Measurements from ENCODE around the gene C3orf80. TPM values are rescaled to one million over a fixed set of nuclear protein-coding genes. Genes with fewer than 3 reads are reported as not detected.

The C3orf80 gene
- polyA plus RNA-seq, 1 of the 3 experiments (the other 2 are of a cell fraction) = not detected

DNA sequence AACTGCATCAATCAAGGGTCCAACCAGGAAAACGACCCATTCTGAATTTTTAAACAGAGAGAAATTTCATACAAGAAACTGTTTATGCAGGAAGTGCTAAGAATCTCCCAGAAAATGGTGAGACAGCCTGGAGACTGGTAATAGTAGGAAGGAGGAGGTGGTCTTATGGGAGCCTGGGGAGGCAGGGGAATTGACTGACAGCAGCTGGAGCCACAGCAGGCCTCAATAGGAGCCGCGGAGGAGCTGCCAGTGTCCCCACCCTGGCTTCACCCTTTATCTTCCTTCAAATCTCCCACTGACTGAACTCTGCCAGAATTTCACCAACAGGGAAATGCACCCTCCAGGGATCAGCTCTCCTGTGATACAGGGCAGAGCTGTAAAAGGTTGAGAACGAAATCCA lies 7.5 kb upstream of the C3orf80 start:
- TF ChIP-seq GATA2 (CRISPR knock-in tag; IDR thresholded peaks at IDR 0.05) = no peak
- no peak for TF ChIP-seq NRF1 (IDR thresholded peaks at IDR 0.05; ENCODE audit: low read depth, low read length)
- no peak for TF ChIP-seq ELF1 (IDR thresholded peaks at IDR 0.05)
- TF ChIP-seq RCOR1 (IDR thresholded peaks at IDR 0.05; ENCODE audit: low read length) = no peak
- TF ChIP-seq, protein P1, sequence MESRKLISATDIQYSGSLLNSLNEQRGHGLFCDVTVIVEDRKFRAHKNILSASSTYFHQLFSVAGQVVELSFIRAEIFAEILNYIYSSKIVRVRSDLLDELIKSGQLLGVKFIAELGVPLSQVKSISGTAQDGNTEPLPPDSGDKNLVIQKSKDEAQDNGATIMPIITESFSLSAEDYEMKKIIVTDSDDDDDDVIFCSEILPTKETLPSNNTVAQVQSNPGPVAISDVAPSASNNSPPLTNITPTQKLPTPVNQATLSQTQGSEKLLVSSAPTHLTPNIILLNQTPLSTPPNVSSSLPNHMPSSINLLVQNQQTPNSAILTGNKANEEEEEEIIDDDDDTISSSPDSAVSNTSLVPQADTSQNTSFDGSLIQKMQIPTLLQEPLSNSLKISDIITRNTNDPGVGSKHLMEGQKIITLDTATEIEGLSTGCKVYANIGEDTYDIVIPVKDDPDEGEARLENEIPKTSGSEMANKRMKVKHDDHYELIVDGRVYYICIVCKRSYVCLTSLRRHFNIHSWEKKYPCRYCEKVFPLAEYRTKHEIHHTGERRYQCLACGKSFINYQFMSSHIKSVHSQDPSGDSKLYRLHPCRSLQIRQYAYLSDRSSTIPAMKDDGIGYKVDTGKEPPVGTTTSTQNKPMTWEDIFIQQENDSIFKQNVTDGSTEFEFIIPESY (IDR thresholded peaks at IDR 0.05; ENCODE audit: borderline replicate concordance, low read depth) = no peak
- no peak for TF ChIP-seq FOXJ3 (CRISPR knock-in tag; IDR thresholded peaks at IDR 0.05)
- no peak for TF ChIP-seq YY1 (IDR thresholded peaks at IDR 0.05; ENCODE audit: low read depth)
- H2AFZ ChIP-seq (ENCODE audit: low read depth) = no peak overlapping the region
- H3K27ac ChIP-seq (ENCODE audit: low read depth in 2 of 2, low read length in 1 of 2) = no peak overlapping the region
- H3K27me3 ChIP-seq (ENCODE audit: insufficient read depth) = no peaks in the 10 kb centered on the region; the same call in 1 of the 2 replicates
- H3K79me2 ChIP-seq (ENCODE audit: insufficient read depth) = no peaks in the 10 kb centered on the region
- no peaks in the 10 kb centered on the region for H4K20me1 ChIP-seq (ENCODE audit: insufficient read depth)
- H3K9me3 ChIP-seq = no peaks in the 10 kb centered on the region
- H3K9me2 ChIP-seq = no peaks in the 10 kb centered on the region
- H3K4me2 ChIP-seq = no peak overlapping the region
- H3K9ac ChIP-seq = no peak overlapping the region
- H3K36me3 ChIP-seq (replicated peaks in 1 of 2; ENCODE audit: control insufficient read depth in 1 of 2, insufficient read depth in 2 of 2, low read length in 1 of 2) = no peaks in the 10 kb centered on the region
- H3F3A ChIP-seq (replicated peaks; ENCODE audit: insufficient read depth) = no peaks in the 10 kb centered on the region
- DNase-seq = peak; percentile 12
- CTCF ChIA-PET = no interaction called here
- POLR2A ChIA-PET = no interaction called here
- WGBS (ENCODE audit: low lambda C conversion rate) = 80% methylated on average over 4 of the region's 4 CpGs
- H3K4me1 ChIP-seq (ENCODE audit: control insufficient read depth in 1 of 2, insufficient read depth in 2 of 2, low read depth in 1 of 2, low read length in 1 of 2) = no peaks in the 10 kb centered on the region; a peak in 1 of 4 replicates
- H3K4me3 ChIP-seq (ENCODE audit: low read depth in 2 of 2, low read length in 1 of 2) = no peak overlapping the region

DNA sequence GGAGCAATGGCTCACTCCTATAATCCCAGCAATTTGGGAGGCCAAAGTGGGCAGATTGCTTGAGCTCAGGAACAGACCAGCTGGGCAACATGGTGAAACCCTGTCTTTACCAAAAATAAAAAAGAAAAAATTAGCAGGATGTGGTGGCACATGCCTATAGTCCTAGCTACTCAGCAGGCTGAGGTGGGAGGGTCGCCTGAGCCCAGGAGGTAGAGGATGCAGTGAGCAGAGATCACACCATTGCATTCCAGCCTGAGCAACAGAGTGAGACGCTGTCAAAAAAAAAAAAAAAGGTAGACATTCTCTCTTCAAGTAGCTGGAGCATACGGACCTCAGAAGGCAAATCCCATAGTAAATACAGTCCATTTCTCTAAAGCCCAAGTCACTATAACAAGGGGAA lies 7.1 kb upstream of the C3orf80 start:
- no peaks in the 10 kb centered on the region; a peak in 1 of 4 replicates for H3K4me1 ChIP-seq (ENCODE audit: control insufficient read depth in 1 of 2, insufficient read depth in 2 of 2, low read depth in 1 of 2, low read length in 1 of 2)
- H3K36me3 ChIP-seq (replicated peaks in 1 of 2; ENCODE audit: control insufficient read depth in 1 of 2, insufficient read depth in 2 of 2, low read length in 1 of 2) = no peaks in the 10 kb centered on the region
- H3K27me3 ChIP-seq (ENCODE audit: insufficient read depth) = no peaks in the 10 kb centered on the region; the same call in 1 of the 2 replicates
- no peak overlapping the region for H3K9ac ChIP-seq
- H4K20me1 ChIP-seq (ENCODE audit: insufficient read depth) = no peaks in the 10 kb centered on the region
- no peak overlapping the region for H3K4me3 ChIP-seq (ENCODE audit: low read depth in 2 of 2, low read length in 1 of 2)
- H3K9me2 ChIP-seq = no peaks in the 10 kb centered on the region
- H3K4me2 ChIP-seq = no peak overlapping the region
- no peaks in the 10 kb centered on the region for H3F3A ChIP-seq (replicated peaks; ENCODE audit: insufficient read depth)
- H3K9me3 ChIP-seq = no peaks in the 10 kb centered on the region
- H3K79me2 ChIP-seq (ENCODE audit: insufficient read depth) = no peaks in the 10 kb centered on the region
- ChIA-PET POLR2A (no interaction called here), CTCF (no interaction called here)
- no peak overlapping the region for H2AFZ ChIP-seq (ENCODE audit: low read depth)
- 64% methylated on average over 3 of the region's 3 CpGs for WGBS (ENCODE audit: low lambda C conversion rate)
- no peak overlapping the region for H3K27ac ChIP-seq (ENCODE audit: low read depth in 2 of 2, low read length in 1 of 2)
- DNase-seq = no peak
- TF ChIP-seq GATA2 (CRISPR knock-in tag; IDR thresholded peaks at IDR 0.05) = no peak
- TF ChIP-seq, protein P2, sequence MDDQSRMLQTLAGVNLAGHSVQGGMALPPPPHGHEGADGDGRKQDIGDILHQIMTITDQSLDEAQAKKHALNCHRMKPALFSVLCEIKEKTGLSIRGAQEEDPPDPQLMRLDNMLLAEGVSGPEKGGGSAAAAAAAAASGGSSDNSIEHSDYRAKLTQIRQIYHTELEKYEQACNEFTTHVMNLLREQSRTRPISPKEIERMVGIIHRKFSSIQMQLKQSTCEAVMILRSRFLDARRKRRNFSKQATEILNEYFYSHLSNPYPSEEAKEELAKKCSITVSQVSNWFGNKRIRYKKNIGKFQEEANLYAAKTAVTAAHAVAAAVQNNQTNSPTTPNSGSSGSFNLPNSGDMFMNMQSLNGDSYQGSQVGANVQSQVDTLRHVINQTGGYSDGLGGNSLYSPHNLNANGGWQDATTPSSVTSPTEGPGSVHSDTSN (IDR thresholded peaks at IDR 0.05) = no peak
- TF ChIP-seq, protein P3, sequence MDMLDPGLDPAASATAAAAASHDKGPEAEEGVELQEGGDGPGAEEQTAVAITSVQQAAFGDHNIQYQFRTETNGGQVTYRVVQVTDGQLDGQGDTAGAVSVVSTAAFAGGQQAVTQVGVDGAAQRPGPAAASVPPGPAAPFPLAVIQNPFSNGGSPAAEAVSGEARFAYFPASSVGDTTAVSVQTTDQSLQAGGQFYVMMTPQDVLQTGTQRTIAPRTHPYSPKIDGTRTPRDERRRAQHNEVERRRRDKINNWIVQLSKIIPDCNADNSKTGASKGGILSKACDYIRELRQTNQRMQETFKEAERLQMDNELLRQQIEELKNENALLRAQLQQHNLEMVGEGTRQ (IDR thresholded peaks at IDR 0.05; ENCODE audit: borderline replicate concordance, low read depth, low read length) = no peak
- no peak for TF ChIP-seq EP300 (IDR thresholded peaks at IDR 0.05; ENCODE audit: borderline replicate concordance in 1 of 2, low read depth in 1 of 2, low read length in 1 of 2)
- no peak for TF ChIP-seq JUND (IDR thresholded peaks at IDR 0.05)
- TF ChIP-seq YY1 (IDR thresholded peaks at IDR 0.05; ENCODE audit: low read depth) = no peak
- TF ChIP-seq RAD21 (IDR thresholded peaks at IDR 0.05; ENCODE audit: low read length) = no peak
- no peak for TF ChIP-seq MXI1 (IDR thresholded peaks at IDR 0.05; ENCODE audit: low read depth, low read length)
- TF ChIP-seq GABPA (IDR thresholded peaks at IDR 0.05; ENCODE audit: low read depth) = no peak
- TF ChIP-seq, protein P4, sequence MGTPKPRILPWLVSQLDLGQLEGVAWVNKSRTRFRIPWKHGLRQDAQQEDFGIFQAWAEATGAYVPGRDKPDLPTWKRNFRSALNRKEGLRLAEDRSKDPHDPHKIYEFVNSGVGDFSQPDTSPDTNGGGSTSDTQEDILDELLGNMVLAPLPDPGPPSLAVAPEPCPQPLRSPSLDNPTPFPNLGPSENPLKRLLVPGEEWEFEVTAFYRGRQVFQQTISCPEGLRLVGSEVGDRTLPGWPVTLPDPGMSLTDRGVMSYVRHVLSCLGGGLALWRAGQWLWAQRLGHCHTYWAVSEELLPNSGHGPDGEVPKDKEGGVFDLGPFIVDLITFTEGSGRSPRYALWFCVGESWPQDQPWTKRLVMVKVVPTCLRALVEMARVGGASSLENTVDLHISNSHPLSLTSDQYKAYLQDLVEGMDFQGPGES (IDR thresholded peaks at IDR 0.05; ENCODE audit: low read depth, low read length) = no peak
- TF ChIP-seq FOSL2 (IDR thresholded peaks at IDR 0.05; ENCODE audit: borderline replicate concordance, low read depth) = no peak
- no peak for TF ChIP-seq MEF2A (IDR thresholded peaks at IDR 0.05; ENCODE audit: borderline replicate concordance, low read depth)
- no peak for TF ChIP-seq POLR2AphosphoS5 (IDR thresholded peaks at IDR 0.05; ENCODE audit: low read depth, low read length)

Measured in SK-N-SH (cell line).